HepG2 (cell line): ENCODE results near the gene ASIC3. TPM values are rescaled to one million over a fixed set of nuclear protein-coding genes. Genes with fewer than 3 reads are reported as not detected.

ENCODE experiments used
- BATF2 ChIP-seq: sonication (generic); formaldehyde crosslinking; IDR thresholded peaks from 2 replicates; pipeline ENCODE4 v1.8.0; 2022; ENCODE audit warnings: mild to moderate bottlenecking, missing genetic modification reagents, moderate library complexity
- CEBPG ChIP-seq: IDR thresholded peaks from 2 replicates; pipeline ENCODE4 v1.6.1; 2016
- DDIT3 ChIP-seq: sonication (generic); formaldehyde crosslinking; IDR thresholded peaks from 2 replicates; pipeline ENCODE4 v1.4.0; 2020; ENCODE audit warnings: mild to moderate bottlenecking, missing genetic modification reagents
- DMAP1 ChIP-seq: IDR thresholded peaks from 2 replicates; pipeline ENCODE4 v1.6.1; 2016
- ETS1 ChIP-seq: sonication (generic); formaldehyde crosslinking; IDR thresholded peaks from 2 replicates; pipeline ENCODE4 v1.4.0; 2020; ENCODE audit warnings: missing genetic modification reagents
- HMGXB3 ChIP-seq: sonication (generic); formaldehyde crosslinking; IDR thresholded peaks from 2 replicates; pipeline ENCODE4 v1.4.0; 2020; ENCODE audit warnings: missing genetic modification reagents, borderline replicate concordance
- IKZF5 ChIP-seq: IDR thresholded peaks from 2 replicates; pipeline ENCODE4 v1.6.1; 2018; ENCODE audit warnings: missing genetic modification reagents, mild to moderate bottlenecking, missing compliant biosample characterization
- ISL2 ChIP-seq: sonication (generic); formaldehyde crosslinking; IDR thresholded peaks from 2 replicates; pipeline ENCODE4 v1.5.0; 2020; ENCODE audit warnings: missing genetic modification reagents
- MEIS1 ChIP-seq: sonication (generic); formaldehyde crosslinking; IDR thresholded peaks from 2 replicates; pipeline ENCODE4 v1.9.0; 2021; ENCODE audit warnings: mild to moderate bottlenecking, missing genetic modification reagents, moderate library complexity, borderline replicate concordance
- NFKB2 ChIP-seq: sonication (generic); formaldehyde crosslinking; IDR thresholded peaks from 2 replicates; pipeline ENCODE4 v1.4.0; 2020; ENCODE audit warnings: missing genetic modification reagents, borderline replicate concordance
- NONO ChIP-seq, 2 experiments: fragments of 450-650 bp in 1 of 2; sonication (generic) in 1 of 2; formaldehyde crosslinking in 1 of 2; IDR thresholded peaks in 1 of 2; conservative IDR thresholded peaks in 1 of 2; 2 replicates each; pipeline versions ENCODE4 v1.6.1 to v1.8.0; 2017 to 2022; ENCODE audit warnings: mild to moderate bottlenecking in 1 of 2, missing genetic modification reagents in 1 of 2, moderate library complexity in 1 of 2
- RXRB ChIP-seq: IDR thresholded peaks from 2 replicates; pipeline ENCODE4 v1.6.1; 2016; ENCODE audit warnings: borderline replicate concordance, missing genetic modification reagents, missing compliant biosample characterization
- SP4 ChIP-seq: sonication (generic); formaldehyde crosslinking; IDR thresholded peaks from 2 replicates; pipeline ENCODE4 v1.8.1; 2023; ENCODE audit warnings: mild to moderate bottlenecking, missing genetic modification reagents
- TEAD3 ChIP-seq: optimal IDR thresholded peaks from 2 replicates; pipeline ENCODE3; 2016; ENCODE audit warnings: borderline replicate concordance
- ZBTB7A ChIP-seq: sonication (generic); formaldehyde crosslinking; IDR thresholded peaks from 2 replicates; pipeline ENCODE4 v1.8.0; 2022; ENCODE audit warnings: mild to moderate bottlenecking, missing genetic modification reagents
- ZMAT5 ChIP-seq: sonication (generic); formaldehyde crosslinking; IDR thresholded peaks from 2 replicates; pipeline ENCODE4 v1.5.0; 2020; ENCODE audit warnings: mild to moderate bottlenecking, low read depth, missing genetic modification reagents, borderline replicate concordance
- ZNF160 ChIP-seq: sonication (generic); formaldehyde crosslinking; IDR thresholded peaks from 2 replicates; pipeline ENCODE4 v1.8.0; 2022; ENCODE audit warnings: mild to moderate bottlenecking, inconsistent platforms, missing genetic modification reagents
- ZNF276 ChIP-seq: sonication (generic); formaldehyde crosslinking; IDR thresholded peaks from 2 replicates; pipeline ENCODE4 v1.4.0; 2020; ENCODE audit warnings: mild to moderate bottlenecking, low read depth, missing genetic modification reagents
- ZNF552 ChIP-seq: sonication (generic); formaldehyde crosslinking; IDR thresholded peaks from 2 replicates; pipeline ENCODE4 v1.9.0; 2022; ENCODE audit warnings: missing genetic modification reagents, mild to moderate bottlenecking, borderline replicate concordance
- ZNF569 ChIP-seq: sonication (generic); formaldehyde crosslinking; IDR thresholded peaks from 2 replicates; pipeline ENCODE4 v1.5.0; 2020; ENCODE audit warnings: mild to moderate bottlenecking, missing genetic modification reagents, moderate library complexity, borderline replicate concordance
- polyA plus RNA-seq, 8 experiments: library from polyadenylated mRNA; depleted of rRNA in 3 of 8; stranded (reverse) in 7 of 8; unstranded in 1 of 8; fragments of >200 nt; fragmentation: Illumina TruSeq in 4 of 8; extraction: Trizol in 4 of 8; gene quantifications; 2 replicates each; pipeline versions ENCODE4 v1.2.1 to v1.2.3, GENCODE V29; 2011 to 2016; ENCODE audit warnings: low read depth in 4 of 8, missing spikeins in 1 of 8, mixed read lengths in 1 of 8; ENCODE audit not compliant: insufficient read depth in 1 of 8
- total RNA-seq, 5 experiments: library from RNA; depleted of rRNA; stranded (reverse); fragments of >200 nt; fragmentation: Illumina TruSeq; extraction: Trizol; gene quantifications; 2 replicates each; pipeline ENCODE4 v1.2.3, GENCODE V29; 2016; ENCODE audit warnings: low read depth in 1 of 5

The ASIC3 gene
- total and polyA plus RNA-seq, 2 of the 13 experiments (the other 11 are each of a cell fraction or from before 2014, with no cell fraction given) = 0.51 TPM; not detected in 1

- TF ChIP-seq ZNF569 = no peak
- TF ChIP-seq ISL2 (CRISPR knock-in tag) = no peak
- no peak for TF ChIP-seq CEBPG (CRISPR knock-in tag)
- TF ChIP-seq ZMAT5 (CRISPR knock-in tag) = no peak
- no peak; the same call in 1 of the 2 replicates for TF ChIP-seq NFKB2
- no peak for TF ChIP-seq ETS1
- no peak for TF ChIP-seq ZNF160
- TF ChIP-seq DDIT3 (CRISPR knock-in tag) = no peak
- TF ChIP-seq RXRB (CRISPR knock-in tag) = no peak
- no peak for TF ChIP-seq BATF2
- TF ChIP-seq HMGXB3 (CRISPR knock-in tag) = 0 out of 2 replicates have a peak, but pooled peaks have one; percentile 36
- TF ChIP-seq NONO (IDR thresholded peaks at IDR 0.05) = no peak
- peak; percentile 51; the same call in 1 of the 2 replicates for TF ChIP-seq NONO (CRISPR knock-in tag; conservative IDR thresholded peaks at IDR 0.05)
- TF ChIP-seq DMAP1 (CRISPR knock-in tag) = peak; percentile 26; the same call in 1 of the 2 replicates
- no peak for TF ChIP-seq IKZF5 (CRISPR knock-in tag)
- TF ChIP-seq ZNF276 (CRISPR knock-in tag) = no peak
- TF ChIP-seq ZBTB7A = peak; percentile 94
- TF ChIP-seq MEIS1 (CRISPR knock-in tag) = no peak; the same call in 1 of the 2 replicates
- no peak for TF ChIP-seq SP4 (CRISPR knock-in tag)
- peak; percentile 36 for TF ChIP-seq TEAD3 (CRISPR knock-in tag)
- TF ChIP-seq ZNF552 (CRISPR knock-in tag) = no peak
These were observed 30.3 kb upstream of the ASIC3 start (continued) for GRCh38 chr7:151017953-151018420.
